Osteocyte (in vitro differentiated cells): ENCODE measurements around the gene CCNYL1. TPM values are rescaled to one million over a fixed set of nuclear protein-coding genes. Genes with fewer than 3 reads are reported as not detected.
A peak's percentile ranks its signal among the peaks of the same experiment; 100 is the strongest.
"Not testable (repeated sequence)": the region's sequence is repeated elsewhere in the genome, so short reads cannot be mapped to it uniquely, and the experiment has no call there.

Source experiments
- DNase-seq: peaks from one replicate; pipeline ENCODE4 v3.0.0; 2021; ENCODE audit warnings: mixed read lengths; ENCODE audit not compliant: unreplicated experiment; ENCODE audit errors: extremely low spot score
- H3K27ac Mint-ChIP-seq: one replicate; pipeline ENCODE4 v1.8.0; 2021; ENCODE audit warnings: mild to moderate bottlenecking, mixed read lengths; ENCODE audit not compliant: unreplicated experiment
- H3K27me3 Mint-ChIP-seq: one replicate; pipeline ENCODE4 v1.8.0; 2021; ENCODE audit warnings: mixed read lengths; ENCODE audit not compliant: unreplicated experiment
- H3K36me3 Mint-ChIP-seq: one replicate; pipeline ENCODE4 v1.8.0; 2021; ENCODE audit warnings: mixed read lengths; ENCODE audit not compliant: unreplicated experiment
- H3K4me1 Mint-ChIP-seq: one replicate; pipeline ENCODE4 v1.8.0; 2021; ENCODE audit warnings: mixed read lengths; ENCODE audit not compliant: unreplicated experiment
- H3K4me3 Mint-ChIP-seq: one replicate; pipeline ENCODE4 v1.8.0; 2021; ENCODE audit warnings: mild to moderate bottlenecking, moderate library complexity, mixed read lengths; ENCODE audit not compliant: unreplicated experiment
- H3K9me3 Mint-ChIP-seq: one replicate; pipeline ENCODE4 v1.8.0; 2021; ENCODE audit warnings: mixed read lengths; ENCODE audit not compliant: unreplicated experiment
- total RNA-seq: library from RNA; stranded (reverse); gene quantifications from 2 replicates; pipeline ENCODE4 v1.2.1, GENCODE V29; 2021
- TF ChIP-seq, protein P1 (sequence below): fragments of 200-600 bp; sonication (generic); IDR thresholded peaks from 2 replicates; pipeline ENCODE4 v1.5.0; 2021; ENCODE audit warnings: antibody characterized with exemption, mild to moderate bottlenecking, moderate library complexity

The CCNYL1 gene
- total RNA-seq, 1 donor from 2014 or later = 16.8 TPM

DNA sequence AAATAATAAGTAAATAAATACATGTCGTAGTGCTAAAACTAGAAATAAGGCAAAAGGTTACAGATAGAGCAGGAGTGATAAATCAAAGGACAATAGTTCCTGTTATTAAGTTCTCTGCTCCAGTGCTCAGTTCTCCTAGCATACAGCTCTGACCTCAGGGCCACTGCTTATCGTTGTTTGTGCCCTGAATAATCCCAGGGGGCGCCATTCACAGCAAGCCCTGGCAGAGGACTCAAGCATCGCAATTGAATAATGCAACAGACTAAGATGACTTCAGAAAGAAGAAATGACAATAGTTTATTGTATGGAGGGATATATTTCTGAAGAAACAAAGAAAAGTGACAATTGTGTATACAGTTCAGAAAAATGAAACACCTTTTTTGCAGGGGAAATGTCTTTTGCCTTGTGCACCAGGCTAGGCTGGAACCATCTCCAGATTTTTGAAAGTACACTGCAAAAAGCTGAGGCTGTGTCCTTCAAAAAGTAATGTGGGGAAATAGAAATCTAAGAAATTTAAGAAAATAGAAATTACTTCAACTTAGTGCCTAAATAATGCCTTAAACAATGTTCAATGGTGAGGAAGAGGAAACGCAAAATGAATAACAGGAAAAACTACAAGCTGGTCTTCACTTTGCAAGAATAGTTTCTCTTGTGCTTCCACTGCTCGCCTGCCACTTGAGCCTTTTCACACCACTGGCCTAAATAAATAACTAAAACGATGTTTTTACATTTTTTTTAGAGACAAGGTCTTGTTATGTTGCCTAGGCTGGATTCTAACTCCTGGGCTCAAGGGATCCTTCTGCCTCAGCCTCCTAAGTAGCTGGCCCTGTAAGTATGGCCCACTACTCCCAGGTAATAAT, 19.0 kb upstream of the CCNYL1 start:
- Mint-ChIP-seq H3K27me3 (no peaks in the 10 kb centered on the region), H3K4me3 (no peak overlapping the region), H3K36me3 (no peaks in the 10 kb centered on the region), H3K9me3 (no peaks in the 10 kb centered on the region), H3K4me1 (peaks cover 5% of the 10 kb centered on the region), H3K27ac (no peak overlapping the region)
- no peak for DNase-seq
- TF ChIP-seq, protein P1, sequence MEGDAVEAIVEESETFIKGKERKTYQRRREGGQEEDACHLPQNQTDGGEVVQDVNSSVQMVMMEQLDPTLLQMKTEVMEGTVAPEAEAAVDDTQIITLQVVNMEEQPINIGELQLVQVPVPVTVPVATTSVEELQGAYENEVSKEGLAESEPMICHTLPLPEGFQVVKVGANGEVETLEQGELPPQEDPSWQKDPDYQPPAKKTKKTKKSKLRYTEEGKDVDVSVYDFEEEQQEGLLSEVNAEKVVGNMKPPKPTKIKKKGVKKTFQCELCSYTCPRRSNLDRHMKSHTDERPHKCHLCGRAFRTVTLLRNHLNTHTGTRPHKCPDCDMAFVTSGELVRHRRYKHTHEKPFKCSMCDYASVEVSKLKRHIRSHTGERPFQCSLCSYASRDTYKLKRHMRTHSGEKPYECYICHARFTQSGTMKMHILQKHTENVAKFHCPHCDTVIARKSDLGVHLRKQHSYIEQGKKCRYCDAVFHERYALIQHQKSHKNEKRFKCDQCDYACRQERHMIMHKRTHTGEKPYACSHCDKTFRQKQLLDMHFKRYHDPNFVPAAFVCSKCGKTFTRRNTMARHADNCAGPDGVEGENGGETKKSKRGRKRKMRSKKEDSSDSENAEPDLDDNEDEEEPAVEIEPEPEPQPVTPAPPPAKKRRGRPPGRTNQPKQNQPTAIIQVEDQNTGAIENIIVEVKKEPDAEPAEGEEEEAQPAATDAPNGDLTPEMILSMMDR = peak; percentile 19

- H3K36me3 Mint-ChIP-seq = no peaks in the 10 kb centered on the region
- H3K27ac Mint-ChIP-seq = no peak overlapping the region
- H3K4me3 Mint-ChIP-seq = no peak overlapping the region
- DNase-seq = no peak
- H3K27me3 Mint-ChIP-seq = no peaks in the 10 kb centered on the region
- TF ChIP-seq, protein P1 = no peak
- peaks cover 5% of the 10 kb centered on the region for H3K4me1 Mint-ChIP-seq
- H3K9me3 Mint-ChIP-seq = no peaks in the 10 kb centered on the region
These were observed 17.7 kb upstream of the CCNYL1 start for GRCh38 chr2:207693641-207694249.

GRCh38 chr2:207694811-207695281, 16.6 kb upstream of the CCNYL1 start:
- Mint-ChIP-seq H3K36me3 (no peaks in the 10 kb centered on the region), H3K27ac (no peak overlapping the region), H3K27me3 (no peaks in the 10 kb centered on the region), H3K4me3 (no peak overlapping the region), H3K9me3 (no peaks in the 10 kb centered on the region), H3K4me1 (peaks cover 5% of the 10 kb centered on the region)
- TF ChIP-seq, protein P1 = no peak
- DNase-seq = no peak

GRCh38 chr2:207695293-207695692, 16.1 kb upstream of the CCNYL1 start:
- H3K36me3 Mint-ChIP-seq = no peaks in the 10 kb centered on the region
- H3K4me3 Mint-ChIP-seq = no peak overlapping the region
- H3K27ac Mint-ChIP-seq = no peak overlapping the region
- H3K9me3 Mint-ChIP-seq = no peaks in the 10 kb centered on the region
- no peaks in the 10 kb centered on the region for H3K27me3 Mint-ChIP-seq
- peaks cover 5% of the 10 kb centered on the region for H3K4me1 Mint-ChIP-seq
- DNase-seq = no peak
- TF ChIP-seq, protein P1 = no peak

- DNase-seq, H3K9me3 Mint-ChIP-seq, H3K4me3 Mint-ChIP-seq, H3K36me3 Mint-ChIP-seq, H3K27me3 Mint-ChIP-seq, H3K4me1 Mint-ChIP-seq, H3K27ac Mint-ChIP-seq: not testable (repeated sequence)
These were observed 14.5 kb upstream of the CCNYL1 start for GRCh38 chr2:207696911-207697310.
